KMS-11 (cell line): ENCODE measurements around the gene JARID2.

ENCODE experiments used
- H2AFZ ChIP-seq: fragments of 200-600 bp; sonication (generic); 2 replicates; pipeline ENCODE4 v1.6.1; 2016; ENCODE audit warnings: antibody characterized with exemption, mixed run types, low read depth
- H3K27ac ChIP-seq: fragments of 200-600 bp; sonication (generic); 2 replicates; pipeline ENCODE4 v1.6.1; 2016; ENCODE audit warnings: mild to moderate bottlenecking, mixed run types
- H3K27me3 ChIP-seq: fragments of 200-600 bp; sonication (generic); 2 replicates; pipeline ENCODE4 v1.6.1; 2017; ENCODE audit warnings: mild to moderate bottlenecking, low read depth, mixed run types, moderate library complexity; ENCODE audit not compliant: insufficient read depth
- H3K36me3 ChIP-seq: fragments of 200-600 bp; sonication (generic); 2 replicates; pipeline ENCODE4 v1.6.1; 2017; ENCODE audit warnings: mild to moderate bottlenecking, mixed run types; ENCODE audit not compliant: insufficient read depth
- H3K4me1 ChIP-seq: fragments of 200-600 bp; sonication (generic); 2 replicates; pipeline ENCODE4 v1.6.1; 2016; ENCODE audit warnings: mild to moderate bottlenecking, low read depth, mixed run types; ENCODE audit not compliant: poor library complexity, severe bottlenecking
- H3K4me2 ChIP-seq: fragments of 200-600 bp; sonication (generic); 2 replicates; pipeline ENCODE4 v1.7.0; 2016; ENCODE audit warnings: mild to moderate bottlenecking, mixed run types
- H3K4me3 ChIP-seq: fragments of 200-600 bp; sonication (generic); IDR thresholded peaks from 2 replicates; pipeline ENCODE4 v1.6.1; 2017; ENCODE audit warnings: low read depth, low read length, mixed read lengths; ENCODE audit not compliant: insufficient read depth
- H3K79me2 ChIP-seq: fragments of 200-600 bp; sonication (generic); 2 replicates; pipeline ENCODE4 v1.6.1; 2016; ENCODE audit warnings: low read depth, mixed run types; ENCODE audit not compliant: insufficient read depth
- H3K9ac ChIP-seq: fragments of 200-600 bp; sonication (generic); 2 replicates; pipeline ENCODE4 v1.6.1; 2016; ENCODE audit warnings: mild to moderate bottlenecking, mixed run types
- H4K20me1 ChIP-seq: fragments of 200-600 bp; sonication (generic); 2 replicates; pipeline ENCODE4 v1.6.1; 2016; ENCODE audit warnings: mild to moderate bottlenecking, mixed run types; ENCODE audit not compliant: insufficient read depth
- CTCF ChIP-seq: fragments of 200-600 bp; sonication (generic); conservative IDR thresholded peaks from 2 replicates; pipeline ENCODE4 v1.6.1; 2017; ENCODE audit warnings: low read depth, mild to moderate bottlenecking, antibody characterized with exemption, low read length, moderate library complexity, mixed read lengths

JARID2 gene

GRCh38 chr6:15245361-15246216 is at the start of gene JARID2:
Gene JARID2, plus strand, starts transcription at chr6:15246069. Its CDS starts 471 bp downstream, at chr6:15246540.
- Histone ChIP-seq H2AFZ (peak within 1 kb of the TSS; percentile 86), H4K20me1 (no peaks in the 10 kb centered on the region), H3K79me2 (peaks cover 34% of the 10 kb centered on the region; the same call in 1 of the 2 replicates), H3K36me3 (no peaks in the 10 kb centered on the region), H3K9ac (peak within 1 kb of the TSS; percentile 81), H3K4me3 (no peak within 1 kb of the TSS), H3K4me1 (peaks cover 11% of the 10 kb centered on the region), H3K27me3 (no peaks in the 10 kb centered on the region), H3K27ac (peak within 1 kb of the TSS; percentile 75), H3K4me2 (peak within 1 kb of the TSS; percentile 70)
- no peak for TF ChIP-seq CTCF

- Histone ChIP-seq H3K9ac (no peak overlapping the region), H3K79me2 (no peaks in the 10 kb centered on the region), H4K20me1 (no peaks in the 10 kb centered on the region), H3K4me2 (no peak overlapping the region), H3K27me3 (no peaks in the 10 kb centered on the region), H3K36me3 (no peaks in the 10 kb centered on the region), H3K4me1 (no peaks in the 10 kb centered on the region), H2AFZ (no peak overlapping the region), H3K27ac (no peak overlapping the region), H3K4me3 (no peak overlapping the region)
- no peak for TF ChIP-seq CTCF
Observed at GRCh38 chr6:15200087-15200486, 45.8 kb upstream of the JARID2 start.

- Histone ChIP-seq H3K4me1 (no peaks in the 10 kb centered on the region), H3K4me3 (no peak overlapping the region), H3K27me3 (no peaks in the 10 kb centered on the region), H4K20me1 (no peaks in the 10 kb centered on the region), H3K79me2 (no peaks in the 10 kb centered on the region), H3K36me3 (no peaks in the 10 kb centered on the region), H3K9ac (no peak overlapping the region), H3K4me2 (no peak overlapping the region), H3K27ac (no peak overlapping the region), H2AFZ (no peak overlapping the region)
- TF ChIP-seq CTCF = no peak
Observed at GRCh38 chr6:15205321-15205720, 40.5 kb upstream of the JARID2 start.

- H3K4me2 ChIP-seq = no peak overlapping the region
- H2AFZ ChIP-seq = no peak overlapping the region
- H3K4me3 ChIP-seq = no peak overlapping the region
- no peaks in the 10 kb centered on the region for H4K20me1 ChIP-seq
- no peak overlapping the region for H3K9ac ChIP-seq
- no peak for TF ChIP-seq CTCF
- H3K4me1 ChIP-seq = no peaks in the 10 kb centered on the region
- H3K79me2 ChIP-seq = no peaks in the 10 kb centered on the region
- no peaks in the 10 kb centered on the region for H3K27me3 ChIP-seq
- H3K27ac ChIP-seq = no peak overlapping the region
- no peaks in the 10 kb centered on the region for H3K36me3 ChIP-seq
Observed at GRCh38 chr6:15206887-15207286, 39.0 kb upstream of the JARID2 start.
